Neural cell (in vitro differentiated cells): ENCODE results near the gene EFTUD2. TPM values are rescaled to one million over a fixed set of nuclear protein-coding genes. Genes with fewer than 3 reads are reported as not detected.

ENCODE experiments used
- H2AFZ ChIP-seq: fragments of 200-600, 300-800 bp; sonication (generic), shearing (Covaris generic); 2 replicates; pipeline ENCODE4 v1.6.0; 2014; ENCODE audit warnings: low read depth, mild to moderate bottlenecking, antibody characterized with exemption, low read length, moderate library complexity
- H3F3A ChIP-seq: fragments of 200-600 bp; shearing (Covaris generic); 2 replicates; pipeline ENCODE4 v1.6.1; 2016; ENCODE audit warnings: mild to moderate bottlenecking, moderate library complexity, mixed read lengths, antibody characterized with exemption, low read length; ENCODE audit not compliant: insufficient read depth, poor library complexity, severe bottlenecking
- H3K27ac ChIP-seq: fragments of 200-600, 300-800 bp; sonication (generic), shearing (Covaris generic); 2 replicates; pipeline ENCODE4 v1.5.1; 2014; ENCODE audit warnings: mild to moderate bottlenecking, low read length, moderate library complexity
- H3K27me3 ChIP-seq: fragments of 300-800, 200-600 bp; sonication (generic), shearing (Covaris generic); 2 replicates; pipeline ENCODE4 v1.6.0; 2014; ENCODE audit warnings: mild to moderate bottlenecking, low read depth, low read length, moderate library complexity; ENCODE audit not compliant: insufficient read depth
- H3K36me3 ChIP-seq: fragments of 300-800, 200-600 bp; sonication (generic), shearing (Covaris generic); 2 replicates; pipeline ENCODE4 v1.5.1; 2014; ENCODE audit warnings: mild to moderate bottlenecking, antibody characterized with exemption, low read length, moderate library complexity; ENCODE audit not compliant: insufficient read depth
- H3K4me2 ChIP-seq: fragments of 300-800, 200-600 bp; sonication (generic), shearing (Covaris generic); 2 replicates; pipeline ENCODE4 v1.6.0; 2014; ENCODE audit warnings: mild to moderate bottlenecking, low read length
- H3K4me3 ChIP-seq: fragments of 300-800, 200-600 bp; sonication (generic), shearing (Covaris generic); 2 replicates; pipeline ENCODE4 v1.5.1; 2014; ENCODE audit warnings: mild to moderate bottlenecking, low read length, moderate library complexity
- H3K79me2 ChIP-seq: fragments of 200-600 bp; shearing (Covaris generic); replicated peaks from 2 replicates; pipeline ENCODE4 v1.6.0; 2014; ENCODE audit warnings: mild to moderate bottlenecking, low read length, moderate library complexity; ENCODE audit not compliant: insufficient read depth
- H3K9ac ChIP-seq: fragments of 300-800, 200-600 bp; sonication (generic), shearing (Covaris generic); 2 replicates; pipeline ENCODE4 v1.6.1; 2016; ENCODE audit warnings: mild to moderate bottlenecking, low read length, mixed read lengths
- H3K9me2 ChIP-seq: fragments of 200-600 bp; shearing (Covaris generic); 2 replicates; pipeline ENCODE4 v1.6.1; 2016; ENCODE audit warnings: mild to moderate bottlenecking, low read length, mixed read lengths; ENCODE audit not compliant: insufficient read depth
- H3K9me3 ChIP-seq: fragments of 200-600, 300-800 bp; sonication (generic), shearing (Covaris generic); 2 replicates; pipeline ENCODE4 v1.6.1; 2016; ENCODE audit warnings: mild to moderate bottlenecking, mixed run types, low read length, moderate library complexity, mixed read lengths
- H4K20me1 ChIP-seq: fragments of 200-600 bp; shearing (Covaris generic); 2 replicates; pipeline ENCODE4 v1.6.1; 2016; ENCODE audit warnings: mild to moderate bottlenecking, mixed run types; ENCODE audit not compliant: insufficient read depth
- EP300 ChIP-seq: fragments of 450-650 bp; conservative IDR thresholded peaks from 2 replicates; pipeline ENCODE4 v1.6.1; 2014; ENCODE audit warnings: antibody characterized with exemption, mild to moderate bottlenecking, moderate library complexity; ENCODE audit not compliant: poor library complexity, severe bottlenecking
- EZH2 ChIP-seq: fragments of 200-600, 300-800 bp; shearing (Covaris generic), sonication (generic); IDR thresholded peaks from 2 replicates; pipeline ENCODE4 v1.6.1; 2014; ENCODE audit warnings: antibody characterized with exemption, low read length, borderline replicate concordance, mild to moderate bottlenecking; ENCODE audit not compliant: insufficient read depth, poor library complexity, severe bottlenecking
- MXI1 ChIP-seq: fragments of 450-650 bp; conservative IDR thresholded peaks from 2 replicates; pipeline ENCODE4 v1.6.1; 2014; ENCODE audit warnings: antibody characterized with exemption, mild to moderate bottlenecking; ENCODE audit not compliant: poor library complexity, severe bottlenecking
- POLR2AphosphoS5 ChIP-seq: IDR thresholded peaks from 2 replicates; pipeline ENCODE4 v1.6.1; 2012
- RAD21 ChIP-seq: fragments of 450-650 bp; conservative IDR thresholded peaks from 2 replicates; pipeline ENCODE4 v1.6.1; 2014; ENCODE audit warnings: antibody characterized with exemption, mild to moderate bottlenecking, moderate library complexity
- SMC3 ChIP-seq: fragments of 450-650 bp; conservative IDR thresholded peaks from 2 replicates; pipeline ENCODE4 v1.6.1; 2014; ENCODE audit warnings: antibody characterized with exemption, mild to moderate bottlenecking, moderate library complexity; ENCODE audit not compliant: poor library complexity
- TAF1 ChIP-seq: IDR thresholded peaks from 2 replicates; pipeline ENCODE4 v1.6.1; 2012; ENCODE audit warnings: low read depth
- polyA plus RNA-seq: library from polyadenylated mRNA; depleted of rRNA; stranded (reverse); fragments of >200 nt; gene quantifications from 2 replicates; pipeline ENCODE4 v1.2.3, GENCODE V29; 2014
- TF ChIP-seq, protein P1 (sequence below): fragments of 450-650 bp; IDR thresholded peaks from 2 replicates; pipeline ENCODE4 v1.5.1; 2014; ENCODE audit warnings: antibody characterized with exemption, mild to moderate bottlenecking, moderate library complexity; ENCODE audit not compliant: poor library complexity, severe bottlenecking
- TF ChIP-seq, protein P2 (sequence below): IDR thresholded peaks from 2 replicates; pipeline ENCODE4 v1.6.1; 2012; ENCODE audit warnings: borderline replicate concordance

Gene EFTUD2
- polyA plus RNA-seq, 1 donor from 2014 or later: 69.4 TPM

DNA sequence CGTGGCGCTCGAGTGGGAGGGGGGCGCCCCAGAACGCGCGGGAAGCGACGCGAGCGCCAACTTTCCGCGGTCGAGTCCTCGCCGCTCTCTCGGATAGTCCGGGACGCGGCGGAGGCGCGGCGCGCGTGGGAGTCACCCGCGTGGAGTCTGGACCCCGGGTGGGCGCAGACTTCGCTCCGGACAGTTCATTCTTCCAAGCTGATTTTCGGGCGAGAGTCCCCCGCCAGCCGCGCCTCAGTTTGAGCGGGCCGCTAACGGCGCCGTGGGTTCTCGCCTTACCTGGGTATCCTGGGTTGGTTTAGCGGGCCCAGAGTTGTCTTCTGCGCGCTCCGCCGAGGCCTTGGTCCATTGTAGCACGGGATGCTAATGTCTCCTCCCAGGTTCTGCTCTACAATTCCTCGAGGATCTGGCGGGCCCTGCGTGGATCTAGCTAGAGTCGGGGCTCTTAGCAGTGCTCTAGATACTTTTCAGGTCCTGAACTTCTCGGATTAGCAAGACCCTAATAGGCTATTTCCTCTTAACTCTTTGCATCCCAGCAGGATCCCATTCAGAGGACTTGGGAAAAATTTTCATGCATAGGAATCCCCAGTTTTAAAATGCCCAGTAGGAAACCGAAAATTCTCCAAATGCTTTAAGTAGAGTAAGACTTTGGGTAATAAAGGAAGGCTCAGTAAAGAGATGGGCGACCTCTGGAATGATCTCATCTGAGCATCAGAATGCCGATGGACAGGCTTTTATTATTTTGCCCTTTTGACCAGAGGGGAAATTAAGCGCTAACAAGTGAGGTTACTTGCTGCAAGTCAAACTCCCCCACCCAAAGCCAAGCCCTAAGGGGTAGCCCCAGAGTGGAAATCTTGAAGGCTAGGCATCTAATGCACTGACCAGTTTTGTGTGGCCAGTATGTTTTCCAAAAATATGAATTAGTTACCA, 68.6 kb downstream of the EFTUD2 start:
- no peaks in the 10 kb centered on the region for H3K9me2 ChIP-seq
- peak overlapping the region; percentile 79 for H3K4me3 ChIP-seq
- H3K4me2 ChIP-seq: peak overlapping the region; percentile 78
- H3K79me2 ChIP-seq: peaks cover 36% of the 10 kb centered on the region
- H2AFZ ChIP-seq: peak overlapping the region; percentile 56
- H4K20me1 ChIP-seq: no peaks in the 10 kb centered on the region
- TF ChIP-seq SMC3 (no peak), EZH2 (no peak), TAF1 (no peak), EP300 (no peak), MXI1 (peak; percentile 70), RAD21 (no peak)
- TF ChIP-seq, protein P1, sequence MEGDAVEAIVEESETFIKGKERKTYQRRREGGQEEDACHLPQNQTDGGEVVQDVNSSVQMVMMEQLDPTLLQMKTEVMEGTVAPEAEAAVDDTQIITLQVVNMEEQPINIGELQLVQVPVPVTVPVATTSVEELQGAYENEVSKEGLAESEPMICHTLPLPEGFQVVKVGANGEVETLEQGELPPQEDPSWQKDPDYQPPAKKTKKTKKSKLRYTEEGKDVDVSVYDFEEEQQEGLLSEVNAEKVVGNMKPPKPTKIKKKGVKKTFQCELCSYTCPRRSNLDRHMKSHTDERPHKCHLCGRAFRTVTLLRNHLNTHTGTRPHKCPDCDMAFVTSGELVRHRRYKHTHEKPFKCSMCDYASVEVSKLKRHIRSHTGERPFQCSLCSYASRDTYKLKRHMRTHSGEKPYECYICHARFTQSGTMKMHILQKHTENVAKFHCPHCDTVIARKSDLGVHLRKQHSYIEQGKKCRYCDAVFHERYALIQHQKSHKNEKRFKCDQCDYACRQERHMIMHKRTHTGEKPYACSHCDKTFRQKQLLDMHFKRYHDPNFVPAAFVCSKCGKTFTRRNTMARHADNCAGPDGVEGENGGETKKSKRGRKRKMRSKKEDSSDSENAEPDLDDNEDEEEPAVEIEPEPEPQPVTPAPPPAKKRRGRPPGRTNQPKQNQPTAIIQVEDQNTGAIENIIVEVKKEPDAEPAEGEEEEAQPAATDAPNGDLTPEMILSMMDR: no peak
- peaks cover 3% of the 10 kb centered on the region for H3F3A ChIP-seq
- H3K9ac ChIP-seq: peak overlapping the region; percentile 41
- H3K9me3 ChIP-seq: no peaks in the 10 kb centered on the region
- no peak overlapping the region for H3K27ac ChIP-seq
- H3K36me3 ChIP-seq: no peaks in the 10 kb centered on the region
- H3K27me3 ChIP-seq: no peaks in the 10 kb centered on the region

DNA sequence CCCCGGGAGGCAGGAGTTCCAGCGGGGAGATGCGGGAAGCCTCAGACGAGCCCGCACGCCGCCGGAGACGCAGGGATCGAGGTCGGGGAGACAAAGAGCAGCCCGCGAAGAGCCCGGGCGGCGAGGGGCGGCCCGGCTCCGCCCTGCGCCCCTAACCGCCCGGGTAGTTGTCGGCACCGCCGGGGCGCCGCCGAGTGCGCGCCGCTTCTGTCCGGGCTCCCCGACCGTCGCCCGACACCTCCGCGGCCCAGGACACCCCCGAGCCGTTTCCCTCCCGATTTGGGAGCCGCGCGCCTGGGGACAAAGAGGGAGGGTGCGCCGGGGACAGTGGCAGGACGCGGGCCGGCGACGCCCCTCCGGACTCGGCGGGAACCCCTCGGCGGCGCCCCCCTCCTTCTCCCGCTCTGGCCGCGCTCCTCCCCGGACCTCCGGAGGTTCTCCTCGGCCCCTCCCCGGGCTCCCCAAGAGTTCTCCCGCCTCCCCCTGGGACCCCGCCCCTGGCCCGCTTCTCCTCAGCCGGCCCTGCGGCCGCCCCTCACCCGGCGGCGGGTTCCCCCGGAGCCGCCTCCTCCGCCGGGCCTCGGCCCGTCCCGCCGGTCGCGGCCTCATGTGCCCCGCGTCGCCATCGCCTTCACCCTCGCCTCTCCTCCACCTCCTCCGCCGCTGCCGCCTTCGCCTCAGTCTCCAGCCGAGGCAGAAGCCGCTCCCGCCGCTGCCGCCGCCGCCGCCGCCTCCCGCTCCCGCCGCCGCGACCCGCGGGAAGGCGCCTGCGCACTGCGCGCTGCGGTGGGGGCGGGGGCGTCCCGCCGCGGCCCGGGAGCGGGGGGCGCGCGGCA, 69.5 kb downstream of the EFTUD2 start, which contains the start of gene GJC1:
Gene GJC1, minus strand, starts transcription at position 765 of the 836 bp plus-strand sequence. CDS start 24,470 bp downstream, outside the sequence.
- H3K4me2 ChIP-seq: peak within 1 kb of the TSS; percentile 89
- peaks cover 44% of the 10 kb centered on the region for H3K79me2 ChIP-seq

More for the DNA sequence above, 69.5 kb downstream of the EFTUD2 start, which contains the start of gene GJC1:
- Histone ChIP-seq H3K9ac (peak within 1 kb of the TSS; percentile 65), H3K27me3 (no peaks in the 10 kb centered on the region), H2AFZ (peak within 1 kb of the TSS; percentile 56), H3K36me3 (no peaks in the 10 kb centered on the region), H4K20me1 (no peaks in the 10 kb centered on the region), H3F3A (peaks cover 3% of the 10 kb centered on the region), H3K9me2 (no peaks in the 10 kb centered on the region), H3K4me3 (peak within 1 kb of the TSS; percentile 79), H3K9me3 (no peaks in the 10 kb centered on the region), H3K27ac (no peak within 1 kb of the TSS)
- peak; percentile 69 for TF ChIP-seq POLR2AphosphoS5
- TF ChIP-seq, protein P1: no peak
- no peak for TF ChIP-seq TAF1
- TF ChIP-seq SMC3: no peak
- TF ChIP-seq, protein P2, sequence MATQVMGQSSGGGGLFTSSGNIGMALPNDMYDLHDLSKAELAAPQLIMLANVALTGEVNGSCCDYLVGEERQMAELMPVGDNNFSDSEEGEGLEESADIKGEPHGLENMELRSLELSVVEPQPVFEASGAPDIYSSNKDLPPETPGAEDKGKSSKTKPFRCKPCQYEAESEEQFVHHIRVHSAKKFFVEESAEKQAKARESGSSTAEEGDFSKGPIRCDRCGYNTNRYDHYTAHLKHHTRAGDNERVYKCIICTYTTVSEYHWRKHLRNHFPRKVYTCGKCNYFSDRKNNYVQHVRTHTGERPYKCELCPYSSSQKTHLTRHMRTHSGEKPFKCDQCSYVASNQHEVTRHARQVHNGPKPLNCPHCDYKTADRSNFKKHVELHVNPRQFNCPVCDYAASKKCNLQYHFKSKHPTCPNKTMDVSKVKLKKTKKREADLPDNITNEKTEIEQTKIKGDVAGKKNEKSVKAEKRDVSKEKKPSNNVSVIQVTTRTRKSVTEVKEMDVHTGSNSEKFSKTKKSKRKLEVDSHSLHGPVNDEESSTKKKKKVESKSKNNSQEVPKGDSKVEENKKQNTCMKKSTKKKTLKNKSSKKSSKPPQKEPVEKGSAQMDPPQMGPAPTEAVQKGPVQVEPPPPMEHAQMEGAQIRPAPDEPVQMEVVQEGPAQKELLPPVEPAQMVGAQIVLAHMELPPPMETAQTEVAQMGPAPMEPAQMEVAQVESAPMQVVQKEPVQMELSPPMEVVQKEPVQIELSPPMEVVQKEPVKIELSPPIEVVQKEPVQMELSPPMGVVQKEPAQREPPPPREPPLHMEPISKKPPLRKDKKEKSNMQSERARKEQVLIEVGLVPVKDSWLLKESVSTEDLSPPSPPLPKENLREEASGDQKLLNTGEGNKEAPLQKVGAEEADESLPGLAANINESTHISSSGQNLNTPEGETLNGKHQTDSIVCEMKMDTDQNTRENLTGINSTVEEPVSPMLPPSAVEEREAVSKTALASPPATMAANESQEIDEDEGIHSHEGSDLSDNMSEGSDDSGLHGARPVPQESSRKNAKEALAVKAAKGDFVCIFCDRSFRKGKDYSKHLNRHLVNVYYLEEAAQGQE: no peak
